Nephron progenitor cell (in vitro differentiated cells): Measurements from ENCODE around the gene CD81.

Experiments
- DNase-seq: peaks from one replicate; pipeline ENCODE4 v3.0.0; 2021
- H3K27ac Mint-ChIP-seq: 2 replicates; pipeline ENCODE4 v1.8.0; 2021; ENCODE audit warnings: mild to moderate bottlenecking, moderate library complexity, mixed read lengths
- H3K27me3 Mint-ChIP-seq: 2 replicates; pipeline ENCODE4 v1.8.0; 2021; ENCODE audit warnings: mild to moderate bottlenecking, low read depth, mixed read lengths; ENCODE audit not compliant: poor library complexity
- H3K36me3 Mint-ChIP-seq: 2 replicates; pipeline ENCODE4 v1.8.0; 2021; ENCODE audit warnings: low read depth, mixed read lengths
- H3K4me1 Mint-ChIP-seq: 2 replicates; pipeline ENCODE4 v1.8.0; 2021; ENCODE audit warnings: mixed read lengths
- H3K4me3 Mint-ChIP-seq: 2 replicates; pipeline ENCODE4 v1.8.0; 2021; ENCODE audit warnings: mild to moderate bottlenecking, moderate library complexity, mixed read lengths
- H3K9me3 Mint-ChIP-seq: 2 replicates; pipeline ENCODE4 v1.8.0; 2021; ENCODE audit warnings: mild to moderate bottlenecking, moderate library complexity, mixed read lengths
- CTCF ChIP-seq: fragments of 200-600 bp; sonication (generic); IDR thresholded peaks from 2 replicates; pipeline ENCODE4 v1.5.0; 2021; ENCODE audit warnings: antibody characterized with exemption

Gene CD81

GRCh38 chr11:2434506-2435255 lies 57.6 kb downstream of the CD81 start:
- Mint-ChIP-seq H3K9me3 (no peaks in the 10 kb centered on the region), H3K4me3 (no peak overlapping the region), H3K36me3 (no peaks in the 10 kb centered on the region), H3K27ac (no peak overlapping the region), H3K4me1 (no peaks in the 10 kb centered on the region), H3K27me3 (peaks cover 26% of the 10 kb centered on the region)
- no peak for TF ChIP-seq CTCF
- no peak for DNase-seq

- no peaks in the 10 kb centered on the region for H3K9me3 Mint-ChIP-seq
- H3K4me1 Mint-ChIP-seq, result no peaks in the 10 kb centered on the region
- no peak overlapping the region for H3K4me3 Mint-ChIP-seq
- TF ChIP-seq CTCF, result no peak
- DNase-seq, result no peak
- H3K36me3 Mint-ChIP-seq, result no peaks in the 10 kb centered on the region
- no peak overlapping the region for H3K27ac Mint-ChIP-seq
- H3K27me3 Mint-ChIP-seq, result peaks cover 34% of the 10 kb centered on the region
These were observed 58.3 kb downstream of the CD81 start for GRCh38 chr11:2435288-2436012.

DNA sequence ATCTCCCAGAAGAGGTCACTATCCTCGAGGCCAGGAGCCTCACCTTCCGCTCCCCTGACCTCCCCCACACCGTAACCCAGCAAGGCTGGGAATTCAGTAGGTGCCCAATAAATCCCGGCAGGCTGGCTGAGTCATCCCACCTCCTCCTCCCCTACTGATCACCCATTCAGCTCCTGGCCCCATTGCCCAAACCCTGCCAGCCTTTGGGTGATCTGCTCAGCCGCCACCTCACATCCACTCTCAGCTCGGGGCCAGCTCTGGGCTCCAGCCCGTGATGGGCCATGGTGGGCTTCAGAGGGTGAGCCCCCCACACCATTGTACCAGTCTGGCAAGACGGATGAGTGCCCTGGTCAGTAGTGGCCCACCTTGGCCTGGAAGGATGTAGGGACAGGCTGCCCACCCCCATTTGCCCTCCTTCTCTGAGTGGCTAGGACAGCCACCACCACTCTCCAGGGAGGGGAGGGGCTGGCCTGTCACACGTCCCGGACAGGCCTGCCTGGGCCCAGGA lies 59.0 kb downstream of the CD81 start:
- no peak overlapping the region for H3K4me3 Mint-ChIP-seq
- H3K4me1 Mint-ChIP-seq, result no peaks in the 10 kb centered on the region
- H3K27ac Mint-ChIP-seq, result no peak overlapping the region
- no peak for TF ChIP-seq CTCF
- peaks cover 40% of the 10 kb centered on the region for H3K27me3 Mint-ChIP-seq
- no peaks in the 10 kb centered on the region for H3K9me3 Mint-ChIP-seq
- DNase-seq, result no peak
- H3K36me3 Mint-ChIP-seq, result no peaks in the 10 kb centered on the region

DNA sequence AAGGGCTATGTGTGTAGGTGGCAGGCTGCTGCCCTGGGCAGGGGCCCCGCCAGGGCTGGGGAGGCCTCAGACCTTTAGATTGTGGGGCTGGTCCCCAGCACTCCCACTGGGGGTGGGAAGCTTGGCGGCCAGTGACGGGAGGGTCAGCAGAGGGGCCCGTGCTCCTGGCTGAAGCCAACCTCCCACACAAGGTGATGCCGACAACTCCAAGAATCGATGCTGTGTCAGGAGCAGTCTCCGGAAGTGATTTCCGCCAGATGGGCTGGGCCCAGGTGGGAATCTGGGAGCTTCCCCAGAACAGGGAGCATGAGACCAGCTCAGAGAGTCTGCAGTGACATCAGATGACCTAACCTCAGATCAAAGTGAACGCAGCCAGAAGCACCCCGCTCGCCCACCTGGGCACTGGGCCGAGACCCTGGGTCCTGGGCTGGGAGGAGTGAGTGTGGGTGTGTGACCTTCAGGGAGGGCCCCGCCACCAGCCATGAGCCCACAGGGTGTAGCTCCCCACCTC lies 59.5 kb downstream of the CD81 start:
- Mint-ChIP-seq H3K27me3 (peaks cover 45% of the 10 kb centered on the region), H3K4me1 (no peaks in the 10 kb centered on the region), H3K4me3 (no peak overlapping the region), H3K36me3 (no peaks in the 10 kb centered on the region), H3K27ac (no peak overlapping the region), H3K9me3 (no peaks in the 10 kb centered on the region)
- no peak for TF ChIP-seq CTCF
- DNase-seq, result peak; percentile 4

- Mint-ChIP-seq H3K4me3 (no peak overlapping the region), H3K27me3 (peaks cover 55% of the 10 kb centered on the region), H3K9me3 (peaks cover 9% of the 10 kb centered on the region), H3K4me1 (no peaks in the 10 kb centered on the region), H3K36me3 (no peaks in the 10 kb centered on the region), H3K27ac (no peak overlapping the region)
- TF ChIP-seq CTCF, result no peak
- DNase-seq, result no peak
These were observed 60.4 kb downstream of the CD81 start for GRCh38 chr11:2437516-2437915.
